ENCODE results near the gene LMNA.

- no peak for TF ChIP-seq POLR2A (IDR thresholded peaks at IDR 0.05; ENCODE audit: low read length)
- no peak for TF ChIP-seq GATA1 (IDR thresholded peaks at IDR 0.05; ENCODE audit: low read depth, low read length)
Observed at GRCh38 chr1:156102633-156103511, 11.6 kb upstream of the LMNA start.

Measured in erythroblast (primary cell).